Activated CD4-positive, alpha-beta T cell treated with anti-CD3 and anti-CD28 coated beads for 1 hour (primary cell): ENCODE measurements around the gene NTF4.
"Not testable (repeated sequence)": the region's sequence is repeated elsewhere in the genome, so short reads cannot be mapped to it uniquely, and the experiment has no call there.

Source experiments
- DNase-seq: peaks from one replicate; pipeline ENCODE4 v3.0.0-alpha.2; 2020

The NTF4 gene

GRCh38 chr19:49019242-49019932, 45.2 kb downstream of the NTF4 start:
- DNase-seq, result peak; percentile 57

- not testable (repeated sequence) for DNase-seq
These were observed 46.0 kb downstream of the NTF4 start for GRCh38 chr19:49018388-49019241.

DNA sequence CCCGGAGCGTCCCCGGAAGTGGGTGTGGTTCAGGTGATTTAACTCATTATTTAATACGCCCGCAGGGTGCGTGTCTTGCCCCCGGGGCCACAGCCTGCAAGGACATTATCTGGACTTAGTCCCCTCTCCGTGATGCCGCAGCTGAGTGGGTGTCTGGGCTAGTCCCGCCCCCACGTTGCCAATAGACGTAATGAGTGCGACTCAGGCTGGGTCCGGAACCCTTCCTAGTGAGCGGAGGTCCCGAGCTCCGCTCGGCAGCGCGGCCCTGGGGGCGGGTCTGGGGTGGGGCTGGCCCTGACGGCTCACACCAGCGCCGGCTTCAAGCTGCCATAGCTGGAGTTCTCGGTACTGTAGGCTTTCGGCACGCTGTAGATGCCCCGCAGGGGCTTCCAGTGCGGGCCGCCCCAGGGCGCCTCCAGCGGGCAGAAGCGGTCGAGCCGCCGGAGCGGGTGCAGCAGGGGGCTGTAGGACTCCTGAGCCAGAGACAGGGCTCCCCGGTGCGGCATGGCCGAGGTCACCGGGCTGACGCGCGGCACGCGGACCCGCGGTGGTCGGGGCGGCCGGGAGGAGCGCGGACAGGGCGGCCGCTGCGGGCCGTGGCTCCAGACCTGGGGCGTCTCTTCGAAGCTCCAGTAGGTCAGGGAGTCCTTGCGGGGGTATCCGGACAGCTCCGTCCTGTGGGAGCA, 46.8 kb downstream of the NTF4 start:
- DNase-seq, result peak; percentile 60

- DNase-seq, result no peak
These were observed 47.5 kb downstream of the NTF4 start, which contains the start of gene LHB for GRCh38 chr19:49017041-49017665. TSS of gene LHB (minus strand) at chr19:49017091. CDS start at chr19:49017081, 10 bp downstream.

DNA sequence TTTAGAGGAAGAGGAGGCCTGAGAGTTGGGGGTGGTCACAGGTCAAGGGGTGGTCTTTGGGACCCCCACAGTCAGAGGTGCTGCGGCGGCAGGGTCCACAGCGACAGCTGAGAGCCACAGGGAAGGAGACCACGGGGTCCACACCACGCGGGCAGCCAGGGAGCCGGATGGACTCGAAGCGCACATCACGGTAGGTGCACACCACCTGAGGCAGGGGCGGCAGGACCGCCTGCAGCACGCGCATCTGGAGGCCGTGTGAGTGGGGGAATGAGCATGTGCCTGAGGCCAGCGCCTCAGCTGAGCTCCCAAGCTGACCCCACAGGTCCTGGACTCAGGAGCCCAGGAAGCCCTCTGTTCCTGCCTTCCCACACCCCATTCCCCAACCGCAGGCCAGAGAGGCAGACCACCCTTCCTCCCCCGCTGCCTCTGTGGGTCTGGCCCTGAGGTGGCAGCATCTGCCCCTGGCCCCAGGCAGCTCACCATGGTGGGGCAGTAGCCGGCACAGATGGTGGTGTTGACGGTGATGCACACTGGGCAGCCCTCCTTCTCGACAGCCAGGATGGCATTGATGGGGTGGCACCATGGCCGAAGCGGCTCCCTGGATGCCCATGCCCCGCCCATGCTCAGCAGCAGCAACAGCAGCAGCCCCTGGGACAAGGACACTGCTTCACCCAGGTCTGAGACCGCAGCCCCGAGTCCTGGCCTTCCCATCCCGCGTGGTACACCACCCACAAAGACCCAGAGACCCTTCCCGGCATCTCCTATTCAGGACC, 48.4 kb downstream of the NTF4 start:
- no peak for DNase-seq

DNA sequence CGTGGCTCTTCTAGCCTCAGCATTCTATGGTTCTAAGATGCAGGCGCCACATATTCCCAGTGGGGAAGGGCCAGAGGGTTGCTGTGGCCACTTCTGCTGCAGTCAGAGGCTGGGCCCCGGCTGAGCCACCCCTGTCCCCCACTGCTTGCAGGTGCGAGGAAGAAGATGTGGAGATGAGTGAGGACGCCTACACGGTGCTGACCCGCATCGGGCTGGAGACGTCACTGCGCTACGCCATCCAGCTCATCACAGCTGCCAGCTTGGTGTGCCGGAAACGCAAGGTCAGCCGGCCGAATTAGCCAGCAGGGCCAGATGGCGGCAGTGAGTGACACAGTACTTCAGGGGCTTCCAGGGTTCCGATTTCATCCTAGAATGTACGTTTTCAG, 49.8 kb downstream of the NTF4 start:
- no peak for DNase-seq

- DNase-seq, result no peak
These were observed 50.3 kb downstream of the NTF4 start for GRCh38 chr19:49014123-49014869.

- no peak for DNase-seq
These were observed 53.4 kb downstream of the NTF4 start for GRCh38 chr19:49011194-49011593.
